Colon (tissue), 2 donors: Measurements from ENCODE around the gene NDUFB10.

Source experiments
- FAIRE-seq: peaks from 2 replicates; lab custom pipeline; 2012; peaks lifted over from hg19 to GRCh38; lab: Jason Lieb, UNC
- donor health status: control.
- donor health status: control.

The NDUFB10 gene

DNA sequence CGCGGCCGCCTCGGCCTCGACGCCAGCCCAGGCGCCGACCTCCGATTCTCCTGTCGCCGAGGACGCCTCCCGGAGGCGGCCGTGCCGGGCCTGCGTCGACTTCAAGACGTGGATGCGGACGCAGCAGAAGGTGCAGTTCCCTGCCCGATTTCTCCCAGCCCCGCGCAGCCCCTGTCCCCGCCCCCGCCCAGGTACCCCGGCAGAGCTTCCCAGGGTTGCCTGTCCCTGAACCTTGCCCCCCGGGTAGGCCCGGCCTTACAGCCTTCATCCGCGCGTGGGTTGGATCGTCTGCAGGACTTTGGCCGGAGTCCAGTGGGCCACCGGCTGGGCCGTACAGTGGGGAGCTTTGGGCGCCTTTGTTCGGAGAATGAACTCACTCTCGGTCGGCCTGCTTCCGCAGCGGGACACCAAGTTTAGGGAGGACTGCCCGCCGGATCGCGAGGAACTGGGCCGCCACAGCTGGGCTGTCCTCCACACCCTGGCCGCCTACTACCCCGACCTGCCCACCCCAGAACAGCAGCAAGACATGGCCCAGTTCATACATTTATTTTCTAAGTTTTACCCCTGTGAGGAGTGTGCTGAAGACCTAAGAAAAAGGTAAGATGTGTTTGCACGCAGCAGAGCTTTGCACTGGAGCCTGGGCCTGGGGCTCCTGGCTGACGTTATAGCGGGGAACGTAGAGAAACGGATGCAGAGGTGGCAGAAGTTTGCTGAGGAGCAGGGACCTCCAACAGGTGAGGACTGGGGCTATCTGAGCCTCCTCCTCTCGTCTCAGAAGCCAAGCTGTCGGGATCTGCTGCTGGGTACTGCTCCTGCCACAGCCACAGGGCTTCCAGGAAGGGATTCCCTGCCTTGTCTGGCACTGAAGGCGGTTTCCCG is 25.2 kb downstream of the NDUFB10 start:
- no peak for FAIRE-seq

DNA sequence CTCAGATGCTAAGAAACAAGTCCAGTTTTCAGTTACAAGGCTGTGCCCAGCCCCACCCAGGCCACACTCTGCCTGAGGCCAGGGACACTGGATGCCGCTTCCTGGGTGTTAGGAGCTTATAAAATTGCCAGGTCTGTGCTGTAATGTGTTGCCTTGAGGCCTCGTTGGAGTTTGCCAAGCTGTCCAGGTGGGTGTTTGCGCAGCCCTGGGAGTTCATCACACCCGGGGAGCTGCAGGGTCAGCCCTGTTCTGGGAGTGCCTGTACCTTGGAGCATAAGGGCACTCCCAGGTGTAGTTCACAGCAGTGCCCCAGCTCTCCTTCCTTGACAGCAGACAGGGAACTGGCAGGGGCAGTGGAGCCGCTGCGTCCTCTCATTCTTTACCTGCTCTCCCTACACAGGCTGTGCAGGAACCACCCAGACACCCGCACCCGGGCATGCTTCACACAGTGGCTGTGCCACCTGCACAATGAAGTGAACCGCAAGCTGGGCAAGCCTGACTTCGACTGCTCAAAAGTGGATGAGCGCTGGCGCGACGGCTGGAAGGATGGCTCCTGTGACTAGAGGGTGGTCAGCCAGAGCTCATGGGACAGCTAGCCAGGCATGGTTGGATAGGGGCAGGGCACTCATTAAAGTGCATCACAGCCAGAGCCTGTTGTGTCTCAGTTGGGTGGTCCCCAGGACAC is 26.3 kb downstream of the NDUFB10 start:
- FAIRE-seq = no peak

DNA sequence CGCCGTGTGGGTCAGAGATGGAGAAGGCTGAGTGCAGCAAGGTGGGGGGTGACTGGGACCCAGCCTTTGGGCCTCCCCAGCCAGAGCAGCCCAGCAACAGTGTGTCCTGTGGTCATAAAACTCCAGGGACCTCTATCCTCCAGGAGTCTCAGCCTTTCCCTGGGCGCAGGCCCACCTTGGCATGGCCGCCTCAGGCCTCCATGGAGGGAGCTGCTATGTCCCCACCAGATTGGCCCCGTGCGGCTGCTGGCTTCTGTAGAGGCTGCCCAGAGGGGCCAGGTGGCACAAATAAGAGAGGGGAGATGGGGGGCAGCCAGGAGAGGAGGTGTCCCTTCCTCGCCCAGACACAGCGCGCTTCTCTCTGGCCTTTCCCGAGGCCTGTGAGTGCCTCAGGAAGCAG is 27.9 kb downstream of the NDUFB10 start:
- FAIRE-seq = no peak

DNA sequence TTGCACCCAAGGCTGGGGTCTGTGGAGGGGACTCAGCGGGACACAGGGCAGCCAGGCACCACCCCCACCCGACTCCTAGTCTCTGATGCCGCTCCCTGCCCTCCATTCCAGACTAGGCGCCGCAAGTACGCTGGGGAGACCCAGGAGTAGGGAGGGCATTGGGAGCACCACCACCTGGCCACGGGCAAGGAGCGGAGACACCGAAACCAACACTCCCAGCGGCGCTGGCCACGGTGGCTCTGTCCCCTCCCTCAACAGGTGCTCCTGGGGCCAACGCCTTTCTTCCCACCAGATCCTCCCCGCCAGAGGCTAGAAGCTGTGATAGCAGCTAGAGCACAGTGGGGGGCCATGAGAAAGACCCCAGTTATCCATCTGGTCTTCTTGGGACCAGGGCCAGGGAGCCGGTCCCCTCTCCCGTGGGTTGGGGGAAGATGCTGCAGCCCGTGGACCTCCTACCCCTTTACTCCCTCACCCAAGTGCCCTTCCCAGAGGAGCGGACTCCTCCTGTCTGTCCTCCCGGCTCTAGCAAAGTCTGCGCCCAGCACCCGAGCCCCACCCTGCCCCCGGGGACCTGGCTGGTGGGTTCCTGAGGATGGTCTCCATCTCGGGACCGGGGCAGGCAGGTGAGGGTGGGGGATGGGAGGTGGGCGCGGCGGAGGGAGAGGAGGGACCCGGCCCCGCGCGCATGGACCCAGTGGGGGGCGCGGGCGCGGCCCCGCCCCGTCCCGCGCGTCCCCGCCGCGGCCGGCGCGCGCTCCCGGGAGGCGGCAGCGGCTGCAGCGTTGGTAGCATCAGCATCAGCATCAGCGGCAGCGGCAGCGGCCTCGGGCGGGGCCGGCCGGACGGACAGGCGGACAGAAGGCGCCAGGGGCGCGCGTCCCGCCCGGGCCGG is 30.1 kb downstream of the NDUFB10 start, which contains the start of gene SYNGR3:
SYNGR3 (plus strand) TSS at position 762 of the 892 bp plus-strand sequence. CDS start 133 bp downstream, outside the sequence.
- FAIRE-seq = no peak

DNA sequence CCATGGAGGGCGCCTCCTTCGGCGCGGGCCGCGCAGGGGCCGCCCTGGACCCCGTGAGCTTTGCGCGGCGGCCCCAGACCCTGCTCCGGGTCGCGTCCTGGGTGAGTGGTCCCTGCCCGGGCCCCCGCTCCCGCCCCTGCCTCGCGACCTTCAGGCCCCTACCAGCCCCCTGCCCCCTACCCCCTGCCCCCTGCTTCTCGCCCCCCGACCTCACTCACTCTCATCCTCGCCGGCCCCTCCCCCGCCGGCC is 30.7 kb downstream of the NDUFB10 start:
- FAIRE-seq = no peak

DNA sequence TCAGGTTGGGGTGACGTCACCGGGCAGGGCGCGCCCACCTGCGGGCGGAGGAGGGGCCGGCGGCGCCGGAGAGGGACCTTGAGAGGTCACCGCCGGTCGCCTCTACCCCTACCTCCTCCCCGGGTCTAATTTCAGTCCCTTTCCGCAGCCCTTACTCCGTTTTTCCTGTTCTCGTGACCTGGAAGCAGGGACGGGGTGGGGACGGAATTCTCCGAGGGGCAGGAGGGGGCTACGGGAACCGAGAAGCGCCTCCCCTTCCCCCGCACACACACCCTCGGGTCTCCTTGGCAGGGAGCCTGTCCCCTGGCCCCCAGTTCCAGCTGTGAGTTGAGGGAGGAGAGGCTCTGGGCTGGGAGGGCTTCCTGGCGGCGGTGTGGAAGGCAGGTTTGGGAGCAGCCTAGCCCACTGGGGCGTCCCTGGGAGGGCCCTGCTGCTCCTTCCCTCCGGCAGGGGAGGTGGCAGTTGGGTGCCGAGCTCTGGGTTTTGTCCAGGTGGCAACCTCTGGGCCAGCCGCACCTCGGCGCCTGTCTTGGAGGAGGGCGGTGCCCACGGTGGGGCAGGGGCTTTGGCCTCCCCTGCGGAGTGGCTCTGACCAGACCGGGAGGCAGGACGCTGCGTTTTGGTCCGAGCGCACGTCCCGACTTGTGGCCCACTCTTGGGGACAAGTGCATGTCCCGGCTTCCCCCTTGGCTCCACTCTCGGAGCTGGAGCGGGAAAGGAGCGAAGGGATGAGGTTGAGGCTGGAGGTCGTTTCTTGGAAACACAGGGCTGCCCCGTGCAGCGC is 31.2 kb downstream of the NDUFB10 start:
- no peak for FAIRE-seq

DNA sequence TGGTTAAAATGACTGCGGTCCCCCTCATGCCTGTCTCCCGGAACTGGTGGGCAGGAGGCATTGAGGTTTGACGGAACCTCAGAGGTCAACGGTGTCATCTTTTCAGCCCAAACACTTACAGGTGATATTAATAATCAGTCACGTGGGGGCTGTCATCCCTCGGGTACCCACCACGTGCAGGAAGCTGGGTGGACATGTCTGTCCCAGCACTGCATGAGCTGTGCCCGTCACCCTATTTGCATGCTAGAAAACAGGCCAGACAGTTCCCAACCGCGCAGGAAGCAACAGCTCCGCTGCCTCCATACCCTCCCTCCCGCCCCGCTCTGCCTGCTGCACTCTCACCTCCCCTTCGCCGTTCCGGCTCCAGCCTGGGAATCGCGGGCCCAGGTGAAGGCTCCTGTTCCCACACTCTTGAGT is 31.8 kb downstream of the NDUFB10 start:
- no peak for FAIRE-seq

DNA sequence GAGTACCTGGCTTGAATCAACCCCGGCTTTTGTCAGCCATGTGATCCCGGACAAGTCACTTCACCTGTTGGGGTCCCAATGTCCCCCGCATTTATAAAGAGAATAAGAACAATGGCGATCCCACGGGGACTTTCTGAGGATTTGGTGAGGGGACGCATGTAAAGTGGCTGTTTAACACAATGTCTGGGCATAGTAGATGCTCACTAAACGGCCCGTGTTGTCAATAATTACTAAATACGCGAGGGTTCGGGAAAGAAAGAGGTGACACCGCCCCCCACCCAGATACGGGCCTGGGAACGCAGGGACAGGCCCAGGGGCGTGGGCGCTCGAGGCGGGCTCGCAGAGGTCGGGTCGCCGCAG is 32.2 kb downstream of the NDUFB10 start:
- no peak for FAIRE-seq

DNA sequence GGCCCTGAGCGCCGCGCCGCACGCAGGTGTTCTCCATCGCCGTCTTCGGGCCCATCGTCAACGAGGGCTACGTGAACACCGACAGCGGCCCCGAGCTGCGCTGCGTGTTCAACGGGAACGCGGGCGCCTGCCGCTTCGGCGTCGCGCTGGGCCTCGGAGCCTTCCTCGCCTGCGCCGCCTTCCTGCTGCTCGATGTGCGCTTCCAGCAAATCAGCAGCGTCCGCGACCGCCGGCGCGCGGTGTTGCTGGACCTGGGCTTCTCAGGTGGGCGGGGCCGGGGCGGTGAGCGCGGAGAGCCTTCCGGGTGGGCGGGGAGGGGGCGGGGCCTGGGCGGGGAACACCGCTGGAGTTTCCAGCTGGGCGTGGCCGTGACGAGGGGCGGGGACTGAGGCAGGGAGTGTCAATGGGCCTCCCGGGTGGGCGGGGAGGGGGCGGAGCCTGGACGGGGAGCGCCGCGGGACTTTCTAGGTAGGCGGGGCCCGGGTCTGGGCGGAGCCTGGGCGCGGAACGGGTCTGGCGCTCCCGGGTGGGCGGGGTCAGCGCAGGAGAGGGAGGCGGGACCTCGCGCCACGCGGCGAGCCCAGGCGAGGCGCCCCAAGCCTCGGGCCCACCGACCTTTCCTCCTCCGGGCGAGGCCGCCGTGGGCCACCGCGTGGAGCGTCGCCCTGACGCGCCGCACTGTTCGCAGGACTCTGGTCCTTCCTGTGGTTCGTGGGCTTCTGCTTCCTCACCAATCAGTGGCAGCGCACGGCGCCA is 32.8 kb downstream of the NDUFB10 start:
- no peak for FAIRE-seq

DNA sequence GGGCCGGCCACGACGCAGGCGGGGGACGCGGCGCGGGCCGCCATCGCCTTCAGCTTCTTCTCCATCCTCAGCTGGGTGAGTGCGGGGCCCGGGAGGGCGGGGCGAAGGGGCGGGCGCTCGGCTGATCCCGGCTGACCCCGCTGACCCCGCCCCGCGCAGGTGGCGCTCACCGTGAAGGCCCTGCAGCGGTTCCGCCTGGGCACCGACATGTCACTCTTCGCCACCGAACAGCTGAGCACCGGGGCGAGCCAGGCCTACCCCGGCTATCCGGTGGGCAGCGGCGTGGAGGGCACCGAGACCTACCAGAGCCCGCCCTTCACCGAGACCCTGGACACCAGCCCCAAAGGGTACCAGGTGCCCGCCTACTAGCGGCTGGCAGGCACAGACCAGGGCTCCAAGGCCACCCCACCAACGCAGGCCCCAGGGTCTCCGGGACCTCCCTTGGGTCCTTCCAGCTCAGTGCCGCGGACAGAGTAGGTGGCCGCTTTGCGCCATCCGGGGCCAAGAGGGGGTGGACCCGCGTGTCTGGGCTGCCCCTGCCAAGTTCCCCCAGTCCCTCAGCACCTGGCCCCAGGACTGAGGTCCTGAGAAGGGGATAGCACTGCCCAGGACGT is 33.5 kb downstream of the NDUFB10 start:
- no peak for FAIRE-seq

DNA sequence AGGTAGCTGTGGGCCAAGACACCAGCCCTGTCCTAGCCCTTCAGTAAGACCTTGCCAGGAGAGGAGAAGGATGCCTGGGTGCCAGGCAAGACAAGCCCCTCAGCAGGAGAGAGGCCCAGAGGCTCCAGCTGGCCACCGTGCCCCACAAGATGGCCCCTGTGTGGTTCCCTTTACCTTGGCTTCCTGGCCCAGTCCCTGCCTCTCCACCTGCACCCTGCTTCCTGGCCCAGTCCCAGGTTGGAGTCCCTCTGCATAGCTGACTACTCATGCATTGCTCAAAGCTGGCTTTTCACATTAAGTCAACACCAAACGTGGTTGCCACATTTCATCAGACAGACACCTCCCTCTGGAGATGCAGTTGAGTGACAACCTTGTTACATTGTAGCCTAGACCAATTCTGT is 34.4 kb downstream of the NDUFB10 start:
- FAIRE-seq = no peak

DNA sequence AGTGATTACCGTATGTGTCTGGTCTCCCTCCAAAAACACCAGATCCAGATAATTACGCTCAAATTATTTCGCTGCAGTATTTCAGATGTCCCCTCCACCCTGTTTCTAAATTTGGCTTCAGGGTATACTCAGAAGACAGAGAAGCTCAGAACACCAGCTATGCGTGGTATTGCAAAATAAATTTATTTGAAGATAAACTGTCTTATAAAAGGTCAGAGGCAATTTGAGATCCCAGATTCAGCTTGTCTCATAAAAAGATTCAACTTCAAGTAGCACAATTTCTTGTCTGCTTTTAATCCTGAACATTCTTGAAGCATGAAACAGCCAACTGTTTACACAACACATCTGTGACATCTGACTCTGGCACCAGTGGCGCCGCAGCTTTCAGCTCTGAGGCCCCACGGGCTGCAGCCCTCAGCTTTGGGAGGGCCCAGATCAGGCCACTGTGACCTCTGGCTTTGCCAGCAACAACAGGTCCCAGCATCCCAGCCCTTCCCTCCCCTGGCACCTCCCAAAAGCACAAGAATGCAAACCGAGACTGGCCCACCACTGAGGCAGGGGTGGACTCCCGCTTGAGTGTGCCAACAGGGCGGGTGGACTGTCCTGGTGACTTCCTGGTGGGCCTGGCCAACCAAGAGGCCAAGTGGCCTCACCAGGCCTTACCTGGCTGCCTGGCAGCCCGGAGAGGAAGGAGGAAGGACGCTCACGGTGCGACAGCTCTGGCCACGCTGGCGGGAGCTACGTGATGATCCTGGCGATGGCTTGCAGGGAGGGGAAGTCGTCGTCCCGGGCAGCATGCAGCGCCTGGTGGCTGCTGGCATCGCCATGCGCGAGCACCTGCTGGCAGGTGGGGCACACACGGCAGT is 38.4 kb downstream of the NDUFB10 start:
- no peak for FAIRE-seq

DNA sequence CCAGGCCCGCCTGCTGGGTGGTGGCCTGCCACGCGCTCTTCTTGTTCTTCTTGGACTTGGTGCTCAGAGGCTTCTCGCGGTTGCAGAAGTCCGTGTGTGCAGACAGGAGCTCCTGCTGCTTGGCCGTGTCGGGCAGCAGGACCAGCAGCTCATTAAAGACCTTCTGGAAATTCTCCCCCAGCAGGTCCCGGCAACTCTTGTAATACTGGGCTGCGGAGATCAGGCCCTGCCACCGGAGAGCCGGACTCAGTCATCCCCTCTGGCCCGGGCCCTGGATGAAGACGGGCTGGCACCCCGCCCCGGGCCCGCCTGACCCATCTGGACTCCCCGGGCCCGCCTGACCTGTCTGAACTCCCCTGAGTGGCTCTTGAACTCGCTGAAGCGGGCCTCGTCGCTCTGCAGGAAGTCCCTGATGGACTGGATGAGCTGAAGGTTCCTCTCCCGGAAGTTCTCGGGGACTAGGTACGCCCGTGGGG is 39.1 kb downstream of the NDUFB10 start:
- FAIRE-seq = no peak

DNA sequence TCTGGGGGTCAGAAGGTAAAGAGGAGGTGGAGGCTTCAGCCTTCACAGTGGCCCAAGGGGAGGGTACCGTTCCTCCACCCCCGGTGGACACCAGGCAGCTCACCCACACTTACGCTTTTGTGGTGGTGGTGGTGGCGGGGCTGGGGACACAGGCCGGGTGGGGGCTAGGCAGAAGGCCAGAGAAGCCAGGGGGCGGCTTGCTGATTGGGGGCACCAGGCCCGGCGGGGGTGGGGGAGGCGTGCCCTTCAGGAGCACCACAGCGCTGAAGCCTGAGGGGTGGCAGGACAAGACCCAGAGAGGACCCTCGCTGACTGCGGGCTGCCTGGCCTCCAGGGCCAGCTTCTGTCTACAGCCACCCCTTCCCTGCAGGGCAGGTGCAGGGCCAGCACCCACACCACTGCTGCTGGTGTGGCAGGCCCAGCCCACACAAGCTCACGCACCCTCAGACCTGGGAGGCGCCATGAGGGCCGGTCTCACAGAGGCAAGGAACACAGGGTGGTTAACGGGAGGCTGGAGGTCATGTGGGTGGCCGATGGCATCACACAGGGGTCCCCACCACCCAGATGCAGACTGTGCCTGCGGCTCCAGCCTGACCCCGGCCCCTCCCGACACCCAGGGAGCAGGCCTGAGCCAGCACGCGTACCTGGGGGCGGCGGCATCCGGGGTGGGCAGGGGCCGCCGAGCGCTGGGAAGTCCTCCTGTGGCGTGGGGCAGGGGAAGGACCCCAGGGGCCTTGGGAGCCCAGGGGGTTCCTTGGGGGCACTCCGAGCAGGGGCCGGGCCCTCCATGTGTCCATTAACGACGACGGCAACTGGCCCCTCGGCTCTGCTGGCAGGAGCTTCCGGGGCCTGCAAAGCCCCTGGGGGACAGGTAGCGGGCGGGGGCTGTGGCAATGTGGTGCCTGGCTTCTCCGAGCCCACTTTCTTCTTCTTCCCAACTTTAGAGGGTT is 39.8 kb downstream of the NDUFB10 start:
- no peak for FAIRE-seq

DNA sequence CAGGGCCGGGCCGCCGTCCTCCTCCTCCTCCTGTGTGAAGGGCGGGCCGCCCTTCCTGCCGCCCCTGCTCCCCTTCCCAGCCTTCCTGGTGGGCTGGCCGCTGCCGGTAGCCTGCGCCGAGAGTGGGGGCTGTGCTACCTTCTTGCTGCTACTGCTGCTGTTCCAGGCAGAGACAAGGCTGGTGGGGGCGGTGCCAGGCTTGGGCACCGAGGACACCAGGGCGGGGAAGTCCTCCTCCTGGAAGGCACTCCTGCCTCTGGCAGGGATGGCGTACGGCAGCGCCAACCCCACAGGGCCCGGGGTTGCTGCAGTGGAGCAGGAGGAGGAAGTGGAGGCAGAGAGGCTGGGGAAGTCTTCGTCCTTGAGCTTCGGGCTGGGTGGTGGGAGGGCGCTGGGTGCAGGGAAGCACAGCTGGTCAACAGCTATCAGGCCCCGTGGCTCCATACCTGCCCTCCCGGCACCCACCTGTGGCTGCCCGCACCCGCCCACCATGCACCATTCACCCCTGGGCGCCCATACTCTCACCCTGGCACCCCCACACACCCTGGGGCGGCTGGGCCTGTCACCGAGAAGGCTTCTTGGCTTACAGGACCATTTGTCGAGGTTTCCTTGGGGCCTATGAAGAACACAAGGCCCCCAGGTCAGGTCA is 40.7 kb downstream of the NDUFB10 start:
- FAIRE-seq = no peak

DNA sequence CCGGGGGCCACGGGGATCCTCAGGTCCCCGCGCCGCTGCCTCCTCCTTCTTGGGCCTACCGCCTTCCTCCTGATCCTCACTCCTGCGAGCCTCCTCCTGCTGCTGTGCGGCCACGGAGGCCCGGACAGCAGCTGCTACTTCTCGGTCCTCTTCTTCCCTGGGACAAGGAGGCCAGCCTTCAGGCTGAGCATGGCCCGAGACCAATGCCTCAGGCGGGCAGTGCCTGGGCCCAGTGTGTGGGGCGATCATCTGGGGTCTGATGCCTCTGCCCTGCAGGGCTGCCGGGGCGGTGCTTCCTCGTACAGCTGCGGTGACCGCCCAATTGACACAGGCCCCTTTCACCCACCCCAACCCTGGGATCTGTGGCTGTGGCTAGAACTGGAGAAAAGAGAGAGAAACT is 41.7 kb downstream of the NDUFB10 start:
- FAIRE-seq = no peak

DNA sequence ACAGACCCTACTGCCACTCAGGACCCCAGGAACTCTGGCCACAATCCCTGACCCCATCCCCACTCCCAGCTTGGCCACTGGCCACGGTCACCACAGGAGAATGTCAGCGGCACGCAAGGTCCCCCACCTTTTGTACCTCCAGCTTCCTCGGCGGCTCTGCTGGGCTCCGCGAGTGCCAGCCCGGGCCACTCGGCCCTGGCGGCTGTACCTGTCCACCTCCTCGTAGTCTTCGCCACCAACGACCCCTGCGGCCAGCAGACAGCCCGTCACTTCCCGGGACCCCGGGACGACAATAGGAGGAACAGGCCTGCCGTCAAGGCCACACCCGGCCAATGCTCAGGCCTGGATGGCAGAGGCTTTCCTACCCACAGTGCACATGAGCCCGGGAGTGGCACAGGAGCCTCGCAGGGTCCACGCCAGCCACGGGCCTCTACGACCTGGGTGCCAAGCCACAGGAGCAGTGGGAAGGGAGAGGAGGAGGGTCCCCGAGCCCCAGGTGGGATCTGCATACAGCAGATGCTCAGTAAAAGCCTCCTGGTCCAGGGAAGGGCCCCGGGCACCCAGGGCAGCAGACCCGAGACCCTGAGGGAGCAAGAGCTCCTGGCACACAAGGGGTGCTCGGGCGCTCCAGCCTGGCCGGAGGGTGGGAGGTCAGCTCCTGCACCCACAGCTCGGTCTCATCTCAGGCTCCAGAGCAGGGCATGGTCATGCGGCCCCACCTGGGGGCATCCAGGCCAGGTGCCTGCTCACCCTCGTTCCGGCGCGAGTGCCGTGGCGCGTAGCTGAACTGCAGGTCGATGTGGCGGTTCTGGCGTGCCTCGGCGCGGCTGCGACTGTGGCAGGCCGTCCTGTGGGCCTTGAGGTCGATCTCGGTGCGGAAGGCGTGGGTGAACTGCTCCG is 42.4 kb downstream of the NDUFB10 start:
- no peak for FAIRE-seq
